ENCODE results near the gene LCN1. TPM values are rescaled to one million over a fixed set of nuclear protein-coding genes. Genes with fewer than 3 reads are reported as not detected.

The LCN1 gene
- total and polyA plus RNA-seq, 2 experiments from 2014 or later = not detected

GRCh38 chr9:135566552-135566951, 45.3 kb downstream of the LCN1 start:
- no peak for DNase-seq
- H3F3A ChIP-seq (ENCODE audit: insufficient read depth) = no peaks in the 10 kb centered on the region
- H3K79me2 ChIP-seq (ENCODE audit: insufficient read depth) = no peaks in the 10 kb centered on the region
- no peaks in the 10 kb centered on the region for H3K9me2 ChIP-seq (ENCODE audit: insufficient read depth)
- no peak overlapping the region for H3K4me3 ChIP-seq
- no peak overlapping the region for H3K4me2 ChIP-seq (ENCODE audit: unreplicated experiment)
- no peaks in the 10 kb centered on the region for H3K27me3 ChIP-seq (replicated peaks; ENCODE audit: insufficient read depth)
- no peak for TF ChIP-seq EZH2 (IDR thresholded peaks at IDR 0.05; ENCODE audit: insufficient read depth, poor library complexity, severe bottlenecking)
- TF ChIP-seq EZH2phosphoT487 (IDR thresholded peaks at IDR 0.05; ENCODE audit: insufficient read depth, low read depth) = no peak
- no peak overlapping the region for H3K27ac ChIP-seq
- H2AFZ ChIP-seq = no peak overlapping the region
- H3K9me3 ChIP-seq (ENCODE audit: low read depth) = no peaks in the 10 kb centered on the region
- no peaks in the 10 kb centered on the region for H4K20me1 ChIP-seq (ENCODE audit: insufficient read depth)
- 40 to 47% methylated on average over 10 of the region's 10 CpGs for WGBS, 2 experiments (ENCODE audit: low coverage in 1 of 2, low lambda C conversion rate in 2 of 2, missing lambda C conversion rate in 2 of 2)
- no peak overlapping the region for H3K9ac ChIP-seq
- no peaks in the 10 kb centered on the region for H3K36me3 ChIP-seq (ENCODE audit: low read depth)
- in situ Hi-C loops (cut with MboI) = no loop called here
- H3K4me1 ChIP-seq (ENCODE audit: insufficient read depth) = no peaks in the 10 kb centered on the region

- Histone ChIP-seq H3K9ac (no peak overlapping the region), H3F3A (ENCODE audit: insufficient read depth) (no peaks in the 10 kb centered on the region), H3K9me3 (ENCODE audit: low read depth) (no peaks in the 10 kb centered on the region), H3K4me1 (ENCODE audit: insufficient read depth) (no peaks in the 10 kb centered on the region), H3K4me2 (ENCODE audit: unreplicated experiment) (no peak overlapping the region), H2AFZ (no peak overlapping the region), H3K36me3 (ENCODE audit: low read depth) (no peaks in the 10 kb centered on the region), H3K4me3 (no peak overlapping the region), H3K27ac (no peak overlapping the region), H3K79me2 (ENCODE audit: insufficient read depth) (no peaks in the 10 kb centered on the region), H3K9me2 (ENCODE audit: insufficient read depth) (no peaks in the 10 kb centered on the region), H4K20me1 (ENCODE audit: insufficient read depth) (no peaks in the 10 kb centered on the region), H3K27me3 (replicated peaks; ENCODE audit: insufficient read depth) (no peaks in the 10 kb centered on the region)
- in situ Hi-C loops (cut with MboI) = no loop called here
- WGBS, 2 experiments (ENCODE audit: low coverage in 1 of 2, low lambda C conversion rate in 2 of 2, missing lambda C conversion rate in 2 of 2) = 44 to 50% methylated on average over 9 of the region's 9 CpGs
- DNase-seq = no peak
- no peak for TF ChIP-seq EZH2phosphoT487 (IDR thresholded peaks at IDR 0.05; ENCODE audit: insufficient read depth, low read depth)
- no peak for TF ChIP-seq EZH2 (IDR thresholded peaks at IDR 0.05; ENCODE audit: insufficient read depth, poor library complexity, severe bottlenecking)
Measured at GRCh38 chr9:135567311-135567710, 46.1 kb downstream of the LCN1 start.

GRCh38 chr9:135568026-135568425, 46.8 kb downstream of the LCN1 start:
- no peak overlapping the region for H2AFZ ChIP-seq
- WGBS, 2 experiments (ENCODE audit: low coverage in 1 of 2, low lambda C conversion rate in 2 of 2, missing lambda C conversion rate in 2 of 2) = 65 to 70% methylated on average over 6 of the region's 6 CpGs
- no peaks in the 10 kb centered on the region for H3K4me1 ChIP-seq (ENCODE audit: insufficient read depth)
- DNase-seq = no peak
- no peak overlapping the region for H3K4me2 ChIP-seq (ENCODE audit: unreplicated experiment)
- no peaks in the 10 kb centered on the region for H3K79me2 ChIP-seq (ENCODE audit: insufficient read depth)
- no peaks in the 10 kb centered on the region for H3K27me3 ChIP-seq (replicated peaks; ENCODE audit: insufficient read depth)
- no peaks in the 10 kb centered on the region for H3F3A ChIP-seq (ENCODE audit: insufficient read depth)
- no peaks in the 10 kb centered on the region for H3K9me2 ChIP-seq (ENCODE audit: insufficient read depth)
- no peaks in the 10 kb centered on the region for H3K9me3 ChIP-seq (ENCODE audit: low read depth)
- H3K36me3 ChIP-seq (ENCODE audit: low read depth) = no peaks in the 10 kb centered on the region
- H3K4me3 ChIP-seq = no peak overlapping the region
- TF ChIP-seq EZH2phosphoT487 (IDR thresholded peaks at IDR 0.05; ENCODE audit: insufficient read depth, low read depth) = no peak
- TF ChIP-seq EZH2 (IDR thresholded peaks at IDR 0.05; ENCODE audit: insufficient read depth, poor library complexity, severe bottlenecking) = no peak
- H3K9ac ChIP-seq = no peak overlapping the region
- H3K27ac ChIP-seq = no peak overlapping the region
- H4K20me1 ChIP-seq (ENCODE audit: insufficient read depth) = no peaks in the 10 kb centered on the region
- in situ Hi-C loops (cut with MboI) = no loop called here

- Histone ChIP-seq H3K27ac (no peak overlapping the region), H3K4me1 (ENCODE audit: insufficient read depth) (no peaks in the 10 kb centered on the region), H3K9me3 (ENCODE audit: low read depth) (no peaks in the 10 kb centered on the region), H3K36me3 (ENCODE audit: low read depth) (no peaks in the 10 kb centered on the region), H3K4me2 (ENCODE audit: unreplicated experiment) (no peak overlapping the region), H3K4me3 (no peak overlapping the region), H3K9me2 (ENCODE audit: insufficient read depth) (no peaks in the 10 kb centered on the region), H3F3A (ENCODE audit: insufficient read depth) (no peaks in the 10 kb centered on the region), H4K20me1 (ENCODE audit: insufficient read depth) (no peaks in the 10 kb centered on the region), H3K9ac (no peak overlapping the region), H3K79me2 (ENCODE audit: insufficient read depth) (no peaks in the 10 kb centered on the region), H3K27me3 (replicated peaks; ENCODE audit: insufficient read depth) (no peaks in the 10 kb centered on the region), H2AFZ (no peak overlapping the region)
- in situ Hi-C loops (cut with MboI) = no loop called here
- no peak for TF ChIP-seq EZH2 (IDR thresholded peaks at IDR 0.05; ENCODE audit: insufficient read depth, poor library complexity, severe bottlenecking)
- TF ChIP-seq EZH2phosphoT487 (IDR thresholded peaks at IDR 0.05; ENCODE audit: insufficient read depth, low read depth) = no peak
- no peak for DNase-seq
- WGBS, 2 experiments (ENCODE audit: low coverage in 1 of 2, low lambda C conversion rate in 2 of 2, missing lambda C conversion rate in 2 of 2) = 28 to 36% methylated on average over 3 of the region's 3 CpGs
Measured at GRCh38 chr9:135570456-135570855, 49.2 kb downstream of the LCN1 start.

- no peaks in the 10 kb centered on the region for H3K9me3 ChIP-seq (ENCODE audit: low read depth)
- H4K20me1 ChIP-seq (ENCODE audit: insufficient read depth) = no peaks in the 10 kb centered on the region
- H3F3A ChIP-seq (ENCODE audit: insufficient read depth) = no peaks in the 10 kb centered on the region
- no peak overlapping the region for H3K4me2 ChIP-seq (ENCODE audit: unreplicated experiment)
- H3K4me1 ChIP-seq (ENCODE audit: insufficient read depth) = no peaks in the 10 kb centered on the region
- in situ Hi-C loops (cut with MboI) = no loop called here
- H3K27ac ChIP-seq = no peak overlapping the region
- H3K27me3 ChIP-seq (replicated peaks; ENCODE audit: insufficient read depth) = no peaks in the 10 kb centered on the region
- TF ChIP-seq EZH2 (IDR thresholded peaks at IDR 0.05; ENCODE audit: insufficient read depth, poor library complexity, severe bottlenecking) (no peak), EZH2phosphoT487 (IDR thresholded peaks at IDR 0.05; ENCODE audit: insufficient read depth, low read depth) (no peak)
- DNase-seq = no peak
- no peak overlapping the region for H3K9ac ChIP-seq
- H2AFZ ChIP-seq = no peak overlapping the region
- WGBS, 2 experiments (ENCODE audit: low coverage in 1 of 2, low lambda C conversion rate in 2 of 2, missing lambda C conversion rate in 2 of 2) = 43% methylated on average over 2 of the region's 2 CpGs
- H3K4me3 ChIP-seq = no peak overlapping the region
- no peaks in the 10 kb centered on the region for H3K79me2 ChIP-seq (ENCODE audit: insufficient read depth)
- no peaks in the 10 kb centered on the region for H3K36me3 ChIP-seq (ENCODE audit: low read depth)
- no peaks in the 10 kb centered on the region for H3K9me2 ChIP-seq (ENCODE audit: insufficient read depth)
Measured at GRCh38 chr9:135572233-135572632, 51.0 kb downstream of the LCN1 start.

Data from GM23248 (cell line).